ENCODE measurements around the gene DPP4. TPM values are rescaled to one million over a fixed set of nuclear protein-coding genes. Genes with fewer than 3 reads are reported as not detected.

The DPP4 gene
- total and polyA plus RNA-seq, 2 donors (not counting 3 experiments of a cell fraction or from before 2014, with no cell fraction given), result 0.84 to 6.2 TPM

DNA sequence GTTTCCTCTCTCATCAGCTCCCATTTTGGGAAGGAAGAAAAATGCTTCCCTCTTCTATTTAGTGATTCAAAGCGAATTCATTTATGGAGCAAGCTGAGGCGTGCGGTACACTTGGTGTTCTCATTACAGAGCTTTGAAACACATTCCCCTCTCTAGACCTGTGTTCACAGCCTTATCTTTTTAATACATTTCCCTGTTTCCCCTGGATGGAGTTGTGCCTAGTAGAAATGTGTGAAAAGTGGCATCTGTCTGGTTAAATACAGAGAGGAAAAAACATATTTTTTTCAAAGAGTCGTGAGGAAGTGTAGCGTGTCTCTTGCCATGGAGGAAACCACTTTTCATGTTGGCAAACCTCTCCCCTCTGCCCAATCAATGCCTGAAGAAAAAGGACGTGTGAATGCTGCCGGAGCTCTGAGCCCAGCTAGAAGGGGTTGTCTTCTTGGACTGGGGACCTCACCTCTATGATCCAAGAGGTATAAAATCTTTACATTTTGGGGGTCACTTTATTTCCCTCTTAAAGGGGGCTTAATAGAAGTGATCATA lies 52.4 kb downstream of the DPP4 start:
- intact Hi-C loops (cut with micrococcal nuclease) (no loop called here), dilution Hi-C loops (cut with MboI; ENCODE audit: extremely low pct_ligation_motif_present, low sequenced_read_pairs) (no loop called here)
- no peak for TF ChIP-seq POLR2AphosphoS5 (IDR thresholded peaks at IDR 0.05; ENCODE audit: insufficient read depth, low read depth, low read length)
- TF ChIP-seq JUN (IDR thresholded peaks at IDR 0.05; ENCODE audit: borderline replicate concordance, insufficient read depth, insufficient read length, low read depth), result no peak
- no peak for TF ChIP-seq MYC (IDR thresholded peaks at IDR 0.05; ENCODE audit: low read depth, low read length)
- no peak for TF ChIP-seq EZH2 (IDR thresholded peaks at IDR 0.05; ENCODE audit: borderline replicate concordance, low read depth, low read length, severe bottlenecking)
- TF ChIP-seq POLR2A (IDR thresholded peaks at IDR 0.05; ENCODE audit: low read depth, low read length), result no peak
- no peak for TF ChIP-seq FOS (IDR thresholded peaks at IDR 0.05; ENCODE audit: borderline replicate concordance, insufficient read depth, low read length)
- TF ChIP-seq, protein P1, sequence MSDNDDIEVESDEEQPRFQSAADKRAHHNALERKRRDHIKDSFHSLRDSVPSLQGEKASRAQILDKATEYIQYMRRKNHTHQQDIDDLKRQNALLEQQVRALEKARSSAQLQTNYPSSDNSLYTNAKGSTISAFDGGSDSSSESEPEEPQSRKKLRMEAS (IDR thresholded peaks at IDR 0.05; ENCODE audit: insufficient read depth, insufficient read length), result no peak
- Histone ChIP-seq H3K9me3 (replicated peaks; ENCODE audit: control insufficient read depth, insufficient read depth, low read length) (no peaks in the 10 kb centered on the region), H3K27me3 (ENCODE audit: control insufficient read depth in 2 of 2, insufficient read depth in 2 of 2, low read length in 2 of 2) (no peaks in the 10 kb centered on the region), H3K79me2 (ENCODE audit: control insufficient read depth, insufficient read depth, low read length) (no peaks in the 10 kb centered on the region), H3K27ac (ENCODE audit: insufficient read depth, low read depth, low read length) (no peak overlapping the region), H3K9ac (replicated peaks; ENCODE audit: extremely low read depth, insufficient read depth, low read length) (no peak overlapping the region), H2AFZ (ENCODE audit: low read depth, low read length) (no peak overlapping the region), H3K4me3 (replicated peaks in 1 of 3; ENCODE audit: insufficient read depth in 1 of 3, low read depth in 1 of 3, low read length in 3 of 3) (no peak overlapping the region), H3K9me1 (replicated peaks; ENCODE audit: control insufficient read depth, extremely low read depth, insufficient read depth, low read length) (no peaks in the 10 kb centered on the region), H3K4me2 (ENCODE audit: insufficient read depth, low read length) (no peak overlapping the region), H3K4me1 (ENCODE audit: control insufficient read depth, extremely low read depth, insufficient read depth, low read length) (no peaks in the 10 kb centered on the region), H3K36me3 (ENCODE audit: control insufficient read depth in 2 of 2, extremely low read depth in 1 of 2, insufficient read depth in 2 of 2, low read length in 2 of 2) (no peaks in the 10 kb centered on the region), H4K20me1 (replicated peaks; ENCODE audit: control insufficient read depth, extremely low read depth, insufficient read depth, low read length) (no peaks in the 10 kb centered on the region)
- FAIRE-seq (no peak), DNase-seq (ENCODE audit: low read depth, low spot score) (no peak)
- BruUV-seq (replicated peaks), result no TSS peak
- ChIA-PET CTCF (interaction anchor here (1.3 kb wide), 1 partner anchor 14 kb away, joined by 5 read pairs; no protein-coding TSS in a partner anchor), POLR2A (no interaction called here)

DNA sequence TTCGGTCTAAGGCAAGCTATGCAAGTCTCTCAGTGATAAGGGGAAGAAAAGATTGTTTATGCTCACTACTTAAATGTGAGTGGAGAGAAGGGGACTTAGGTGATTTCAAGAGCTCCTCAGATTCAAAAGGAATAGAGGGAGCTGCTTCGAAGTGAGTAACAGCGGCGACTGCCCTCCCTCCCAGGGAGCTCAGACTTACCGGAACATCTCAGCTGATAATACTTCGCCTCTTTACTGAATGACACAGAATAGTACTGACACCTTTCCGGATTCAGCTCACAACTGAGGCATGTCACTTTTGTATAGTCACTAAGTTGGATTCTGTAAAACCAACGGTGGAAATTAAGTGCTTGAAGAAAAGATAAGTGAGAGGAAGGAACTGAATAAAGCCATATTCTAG lies 55.5 kb downstream of the DPP4 start:
- Histone ChIP-seq H3K4me2 (ENCODE audit: insufficient read depth, low read length) (no peak overlapping the region), H3K36me3 (ENCODE audit: control insufficient read depth in 2 of 2, extremely low read depth in 1 of 2, insufficient read depth in 2 of 2, low read length in 2 of 2) (no peaks in the 10 kb centered on the region), H3K4me3 (replicated peaks in 1 of 3; ENCODE audit: insufficient read depth in 1 of 3, low read depth in 1 of 3, low read length in 3 of 3) (no peak overlapping the region), H3K27me3 (ENCODE audit: control insufficient read depth in 2 of 2, insufficient read depth in 2 of 2, low read length in 2 of 2) (no peaks in the 10 kb centered on the region), H4K20me1 (replicated peaks; ENCODE audit: control insufficient read depth, extremely low read depth, insufficient read depth, low read length) (no peaks in the 10 kb centered on the region), H3K27ac (ENCODE audit: insufficient read depth, low read depth, low read length) (no peak overlapping the region), H3K79me2 (ENCODE audit: control insufficient read depth, insufficient read depth, low read length) (no peaks in the 10 kb centered on the region), H2AFZ (ENCODE audit: low read depth, low read length) (no peak overlapping the region), H3K9me1 (replicated peaks; ENCODE audit: control insufficient read depth, extremely low read depth, insufficient read depth, low read length) (no peaks in the 10 kb centered on the region), H3K9ac (replicated peaks; ENCODE audit: extremely low read depth, insufficient read depth, low read length) (no peak overlapping the region), H3K4me1 (ENCODE audit: control insufficient read depth, extremely low read depth, insufficient read depth, low read length) (peaks cover 7% of the 10 kb centered on the region), H3K9me3 (replicated peaks; ENCODE audit: control insufficient read depth, insufficient read depth, low read length) (no peaks in the 10 kb centered on the region)
- ChIA-PET CTCF (interaction anchor here (0.8 kb wide), 1 partner anchor 11 kb away, joined by 4 read pairs; no protein-coding TSS in a partner anchor), POLR2A (interaction anchor here (0.7 kb wide), 1 partner anchor 82 kb away, joined by 4 read pairs; no protein-coding TSS in a partner anchor)
- DNase-seq (ENCODE audit: low read depth, low spot score) (no peak), FAIRE-seq (no peak)
- BruUV-seq (replicated peaks), result no TSS peak
- intact Hi-C loops (cut with micrococcal nuclease) (no loop called here), dilution Hi-C loops (cut with MboI; ENCODE audit: extremely low pct_ligation_motif_present, low sequenced_read_pairs) (no loop called here)
- TF ChIP-seq FOS (IDR thresholded peaks at IDR 0.05; ENCODE audit: borderline replicate concordance, insufficient read depth, low read length), result no peak
- TF ChIP-seq GATA2 (IDR thresholded peaks at IDR 0.05; ENCODE audit: insufficient read depth, insufficient read length, low read depth, low read length), result no peak
- TF ChIP-seq EZH2 (IDR thresholded peaks at IDR 0.05; ENCODE audit: borderline replicate concordance, low read depth, low read length, severe bottlenecking), result no peak
- TF ChIP-seq MYC (IDR thresholded peaks at IDR 0.05; ENCODE audit: low read depth, low read length), result no peak
- no peak for TF ChIP-seq POLR2AphosphoS5 (IDR thresholded peaks at IDR 0.05; ENCODE audit: insufficient read depth, low read depth, low read length)
- TF ChIP-seq, protein P1 (IDR thresholded peaks at IDR 0.05; ENCODE audit: insufficient read depth, insufficient read length), result no peak
- no peak for TF ChIP-seq POLR2A (IDR thresholded peaks at IDR 0.05; ENCODE audit: low read depth, low read length)
- no peak for TF ChIP-seq JUN (IDR thresholded peaks at IDR 0.05; ENCODE audit: borderline replicate concordance, insufficient read depth, insufficient read length, low read depth)
- TF ChIP-seq, protein P2, sequence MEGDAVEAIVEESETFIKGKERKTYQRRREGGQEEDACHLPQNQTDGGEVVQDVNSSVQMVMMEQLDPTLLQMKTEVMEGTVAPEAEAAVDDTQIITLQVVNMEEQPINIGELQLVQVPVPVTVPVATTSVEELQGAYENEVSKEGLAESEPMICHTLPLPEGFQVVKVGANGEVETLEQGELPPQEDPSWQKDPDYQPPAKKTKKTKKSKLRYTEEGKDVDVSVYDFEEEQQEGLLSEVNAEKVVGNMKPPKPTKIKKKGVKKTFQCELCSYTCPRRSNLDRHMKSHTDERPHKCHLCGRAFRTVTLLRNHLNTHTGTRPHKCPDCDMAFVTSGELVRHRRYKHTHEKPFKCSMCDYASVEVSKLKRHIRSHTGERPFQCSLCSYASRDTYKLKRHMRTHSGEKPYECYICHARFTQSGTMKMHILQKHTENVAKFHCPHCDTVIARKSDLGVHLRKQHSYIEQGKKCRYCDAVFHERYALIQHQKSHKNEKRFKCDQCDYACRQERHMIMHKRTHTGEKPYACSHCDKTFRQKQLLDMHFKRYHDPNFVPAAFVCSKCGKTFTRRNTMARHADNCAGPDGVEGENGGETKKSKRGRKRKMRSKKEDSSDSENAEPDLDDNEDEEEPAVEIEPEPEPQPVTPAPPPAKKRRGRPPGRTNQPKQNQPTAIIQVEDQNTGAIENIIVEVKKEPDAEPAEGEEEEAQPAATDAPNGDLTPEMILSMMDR (IDR thresholded peaks at IDR 0.05; ENCODE audit: extremely low read depth in 1 of 2, insufficient read depth in 1 of 2, low read depth in 1 of 2, low read length in 2 of 2), result no peak
